GM18507 (cell line): ENCODE measurements around the gene TGIF1.

Experiments used
- DNase-seq: peaks from one replicate; pipeline ENCODE4 v3.0.0; 2011; ENCODE audit warnings: low read depth; ENCODE audit not compliant: insufficient read length; ENCODE audit errors: extremely low spot score
- FAIRE-seq: peaks from 2 replicates; lab custom pipeline; 2011; peaks lifted over from hg19 to GRCh38; lab: Jason Lieb, UNC

The TGIF1 gene

GRCh38 chr18:3426074-3426473, 23.9 kb upstream of the TGIF1 start:
- FAIRE-seq (no peak), DNase-seq (no peak)

- FAIRE-seq (no peak), DNase-seq (no peak)
Observed at GRCh38 chr18:3427944-3428343, 22.0 kb upstream of the TGIF1 start.

GRCh38 chr18:3429121-3429520, 20.9 kb upstream of the TGIF1 start:
- DNase-seq (no peak), FAIRE-seq (no peak)

- DNase-seq (no peak), FAIRE-seq (no peak)
Observed at GRCh38 chr18:3434685-3435084, 15.3 kb upstream of the TGIF1 start.

GRCh38 chr18:3440341-3440740, 9.6 kb upstream of the TGIF1 start:
- no peak for DNase-seq
- FAIRE-seq: no peak

- DNase-seq (no peak), FAIRE-seq (no peak)
Observed at GRCh38 chr18:3441290-3441689, 8.7 kb upstream of the TGIF1 start.

GRCh38 chr18:3442919-3443318, 7.1 kb upstream of the TGIF1 start:
- DNase-seq: no peak

GRCh38 chr18:3444296-3444695, 5.7 kb upstream of the TGIF1 start:
- DNase-seq (no peak), FAIRE-seq (no peak)

More at GRCh38 chr18:3442919-3443318, 7.1 kb upstream of the TGIF1 start:
- no peak for FAIRE-seq

GRCh38 chr18:3444954-3445353, 5.0 kb upstream of the TGIF1 start:
- DNase-seq (no peak), FAIRE-seq (no peak)

GRCh38 chr18:3447068-3447894, 2.7 kb upstream of the TGIF1 start:
- FAIRE-seq (no peak), DNase-seq (no peak)

GRCh38 chr18:3447895-3448837, 1.8 kb upstream of the TGIF1 start:
- DNase-seq: peak; percentile 55
- FAIRE-seq: peak; percentile 72

GRCh38 chr18:3448838-3449511, 997 bp upstream of the TGIF1 start:
- FAIRE-seq: peak; percentile 84
- peak; percentile 53 for DNase-seq

GRCh38 chr18:3449512-3450011, 410 bp upstream of the TGIF1 start:
- DNase-seq (no peak), FAIRE-seq (no peak)

- no peak for DNase-seq
- FAIRE-seq: no peak
Observed at GRCh38 chr18:3450799-3451182, 819 bp downstream of the TGIF1 start.

GRCh38 chr18:3451183-3451988, 1.4 kb downstream of the TGIF1 start:
- no peak for DNase-seq
- no peak for FAIRE-seq

- DNase-seq: no peak
- no peak for FAIRE-seq
Observed at GRCh38 chr18:3451989-3452749, 2.2 kb downstream of the TGIF1 start.

GRCh38 chr18:3452750-3453539, 3.0 kb downstream of the TGIF1 start:
- DNase-seq (no peak), FAIRE-seq (no peak)
